Left renal pelvis (tissue), 4 donors: ENCODE measurements around the gene LAMB4. TPM values are rescaled to one million over a fixed set of nuclear protein-coding genes. Genes with fewer than 3 reads are reported as not detected.
A peak's percentile ranks its signal among the peaks of the same experiment; 100 is the strongest.

ENCODE experiments used
- DNase-seq, 4 donors: peaks; one replicate each; pipeline ENCODE4 v3.0.0-alpha.2; 2013; ENCODE audit warnings: low read depth in 4 of 4, low spot score in 3 of 4
- polyA plus RNA-seq, 4 donors: library from polyadenylated mRNA; unstranded; fragments of 120-200 nt; gene quantifications; one replicate each; pipeline ENCODE4 v1.2.1, GENCODE V29; 2013; ENCODE audit not compliant: insufficient read length in 4 of 4

LAMB4 gene
- polyA plus RNA-seq, 4 donors, result 2.4 to 5.0 (median 3.0) TPM

DNA sequence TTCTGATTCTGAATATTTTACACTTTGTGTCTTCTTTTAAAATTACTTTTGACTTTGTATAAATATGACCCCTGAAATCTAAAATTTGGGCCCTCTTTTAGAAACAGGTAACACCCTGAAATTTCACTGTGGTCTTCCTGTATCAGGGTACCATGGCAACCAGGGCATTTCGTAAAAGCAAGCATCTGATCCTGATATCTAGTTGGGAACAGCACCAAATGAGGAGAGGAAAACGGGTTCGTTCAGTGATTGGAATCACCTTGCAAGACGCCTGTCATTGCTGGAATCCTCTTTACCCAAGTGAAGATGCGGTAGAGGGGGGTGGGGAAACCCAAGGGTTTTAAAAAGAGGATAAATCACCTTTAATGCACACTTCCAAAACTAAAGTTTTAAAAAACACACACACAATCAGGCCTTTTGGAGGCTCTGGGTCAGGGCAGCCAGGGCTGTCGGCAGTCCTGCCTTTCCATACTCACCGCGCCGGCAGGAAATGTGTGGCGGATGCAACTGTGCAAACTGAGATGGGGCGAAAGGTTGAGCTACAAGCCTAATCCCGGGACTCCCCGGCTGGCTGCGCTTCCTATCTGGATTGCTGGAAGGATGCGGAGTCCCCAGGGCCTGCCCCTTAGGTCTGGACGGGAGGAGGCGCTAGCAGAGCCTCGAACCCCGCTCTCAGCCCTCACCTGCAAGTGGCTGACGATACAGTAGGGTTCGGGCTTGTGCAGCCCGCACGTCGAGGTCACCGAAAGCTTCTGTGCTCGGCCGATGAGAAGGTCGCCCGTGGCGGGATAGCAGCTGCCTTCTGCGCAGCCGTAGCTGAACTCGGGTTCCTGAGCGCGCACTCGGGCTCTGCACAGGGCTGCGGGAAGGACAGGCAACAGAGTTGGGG is 129.0 kb downstream of the LAMB4 start:
- no peak for DNase-seq

GRCh38 chr7:107999779-108000560 is 130.2 kb downstream of the LAMB4 start:
- DNase-seq, result no peak

DNA sequence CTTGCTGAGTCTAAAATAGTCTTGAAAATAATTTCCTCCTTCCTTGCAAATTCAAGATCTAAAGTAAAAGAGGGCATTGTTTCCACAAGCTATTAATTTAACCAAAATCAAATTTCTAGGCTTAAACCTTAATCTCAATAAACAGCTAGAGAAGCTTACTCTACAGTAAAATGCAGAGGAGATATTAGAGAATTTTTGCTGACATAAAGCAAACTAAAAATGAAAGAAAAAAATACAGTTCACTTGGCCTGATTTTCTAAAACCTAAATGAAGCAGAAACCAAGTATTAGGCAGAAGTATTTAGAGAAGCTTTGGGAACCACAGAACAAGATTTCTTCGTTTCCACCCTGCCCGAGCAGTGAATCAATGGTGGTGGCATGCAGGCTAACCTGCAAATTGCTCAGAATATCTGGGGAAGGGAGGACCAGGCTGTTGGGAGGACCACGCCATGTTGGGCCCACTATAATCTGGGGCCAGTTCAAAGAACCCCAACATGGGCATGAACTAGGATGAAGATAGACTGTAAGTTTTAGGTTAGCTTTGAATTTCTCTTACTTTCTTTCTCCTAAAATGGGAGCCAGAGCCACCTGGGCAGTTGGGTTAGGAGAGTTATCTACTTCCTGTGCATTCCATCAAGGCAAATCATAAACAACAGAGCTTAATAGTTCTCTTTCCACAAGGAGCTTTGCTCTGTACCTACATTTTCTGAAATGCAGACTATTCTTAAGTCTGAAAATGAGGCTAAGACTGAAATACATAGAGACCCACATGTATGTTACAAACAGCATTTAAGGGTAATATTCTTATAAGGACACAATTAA is 131.3 kb downstream of the LAMB4 start:
- DNase-seq, result no peak

DNA sequence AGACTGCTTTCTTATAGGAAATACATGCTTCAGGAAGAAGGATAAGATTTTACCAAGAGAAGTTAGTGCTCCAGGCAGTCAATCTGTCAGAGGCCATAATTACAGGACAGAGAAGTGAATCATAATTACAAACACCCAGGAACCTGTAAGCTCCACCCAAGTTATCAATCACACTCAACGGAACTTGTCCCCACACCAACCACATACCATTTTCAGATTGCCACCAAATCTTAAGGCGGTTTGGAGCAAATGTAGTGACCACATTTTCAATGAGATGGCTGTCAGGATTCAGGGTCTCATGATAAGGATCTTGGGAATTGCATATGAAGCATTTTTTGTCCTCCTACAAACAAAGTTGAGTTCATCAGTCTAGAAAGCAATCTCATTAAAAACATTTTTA is 132.0 kb downstream of the LAMB4 start:
- DNase-seq, result no peak

DNA sequence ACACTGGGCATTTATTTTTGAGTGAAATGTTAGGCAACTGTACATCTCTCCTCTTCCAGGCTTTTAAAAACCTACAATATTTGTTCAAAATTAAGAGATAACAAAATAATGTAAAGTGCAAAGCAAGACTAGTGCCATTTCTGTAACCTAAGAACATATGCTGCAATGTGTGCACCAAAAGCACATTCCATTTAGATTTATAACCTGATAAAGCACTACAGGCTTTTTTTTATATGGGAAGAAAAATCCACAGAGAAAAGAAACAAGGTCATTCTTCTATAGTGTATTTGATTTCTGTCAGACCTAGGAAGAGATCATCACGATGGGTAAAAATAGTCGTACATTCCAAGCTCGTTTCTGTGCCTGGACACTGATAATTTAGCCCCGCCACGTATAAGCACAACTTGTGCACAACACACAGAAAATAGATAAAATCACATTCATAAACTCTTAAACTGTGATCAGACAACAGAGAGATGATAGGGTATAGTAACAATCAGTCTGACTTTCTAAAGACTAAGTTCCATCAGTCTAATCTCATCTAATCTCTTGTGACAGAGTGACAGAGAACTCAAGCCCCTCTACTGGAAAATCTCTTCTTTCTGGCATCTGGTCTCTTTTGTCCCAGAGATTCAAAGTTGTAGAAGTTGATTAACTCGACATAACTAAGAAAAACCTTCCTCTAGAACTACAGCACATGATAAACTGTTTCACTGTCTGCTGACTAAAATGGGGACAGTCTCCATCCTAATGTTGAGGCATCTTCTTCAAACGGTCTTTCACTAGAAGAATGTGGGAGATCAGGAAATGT is 133.9 kb downstream of the LAMB4 start:
- DNase-seq, result no peak

- DNase-seq, result no peak
Observed at GRCh38 chr7:107995184-107996071, 134.7 kb downstream of the LAMB4 start.

DNA sequence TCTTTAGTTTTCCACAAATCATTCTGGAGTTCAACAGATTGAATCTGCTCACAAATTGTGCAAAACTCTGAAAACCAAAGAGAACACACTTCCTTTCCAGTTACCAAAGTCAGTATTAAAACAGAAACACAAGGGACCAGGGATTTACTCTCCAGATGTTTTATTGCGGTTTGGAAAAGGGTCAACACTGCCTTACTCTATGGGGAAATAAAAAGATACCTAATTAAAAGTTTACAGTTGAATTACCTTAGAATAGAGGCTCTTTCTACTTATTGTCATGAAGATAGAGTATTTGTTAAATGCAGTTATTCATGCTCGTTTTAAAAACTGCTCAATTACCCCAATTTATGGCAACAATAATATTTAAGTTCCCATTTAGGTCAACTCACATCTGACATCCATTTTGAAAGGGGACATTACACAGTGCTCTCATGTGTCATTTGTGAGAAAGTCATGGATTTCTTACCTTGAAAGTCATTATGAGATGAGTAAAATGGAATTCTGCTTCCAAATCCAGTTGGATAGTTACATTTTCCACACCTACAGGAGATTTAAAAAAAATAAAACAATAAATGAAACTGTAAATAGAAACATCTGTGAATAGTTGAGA is 135.6 kb downstream of the LAMB4 start:
- no peak for DNase-seq

GRCh38 chr7:107993891-107994291 is 136.3 kb downstream of the LAMB4 start:
- DNase-seq, result no peak

DNA sequence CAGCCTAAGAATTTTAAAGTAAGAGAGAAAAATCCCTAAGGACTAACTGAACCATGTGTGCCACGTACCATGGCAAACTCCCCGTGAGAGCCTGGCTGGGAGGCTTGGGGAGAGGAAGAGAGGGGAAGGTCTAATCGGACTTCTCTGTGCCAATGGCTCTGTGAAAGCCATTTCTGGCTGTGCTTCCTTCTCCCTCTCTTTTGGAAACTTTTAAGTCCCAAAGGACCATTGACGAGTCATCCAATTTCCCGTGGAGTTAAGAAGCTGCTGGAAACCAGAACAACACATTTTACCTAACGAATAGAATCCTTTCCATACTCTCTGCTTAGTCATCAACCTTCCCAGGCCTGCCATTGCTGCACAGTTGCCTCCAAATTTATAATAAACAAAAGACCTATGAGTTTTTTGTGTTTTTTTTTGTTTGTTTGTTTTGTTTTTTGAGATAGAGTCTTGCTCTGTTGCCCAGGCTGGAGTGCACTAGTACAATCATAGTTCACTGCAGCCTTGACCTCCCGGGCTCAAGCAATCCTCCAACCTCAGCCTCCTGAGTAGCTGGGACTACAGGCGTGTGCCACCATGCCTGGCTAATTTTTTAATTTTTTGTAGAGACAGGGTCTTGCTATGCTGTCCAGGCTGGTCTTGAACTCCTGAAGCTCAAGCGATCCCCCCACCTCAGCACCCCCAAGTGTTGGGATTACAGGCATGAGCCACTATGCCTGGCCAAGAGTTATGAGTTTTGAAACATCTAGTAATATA is 140.4 kb downstream of the LAMB4 start:
- no peak for DNase-seq

GRCh38 chr7:107982918-107983389 is 147.2 kb downstream of the LAMB4 start:
- peak in 3 of 4 donors; percentile 41 to 55 (median 48) for DNase-seq

DNA sequence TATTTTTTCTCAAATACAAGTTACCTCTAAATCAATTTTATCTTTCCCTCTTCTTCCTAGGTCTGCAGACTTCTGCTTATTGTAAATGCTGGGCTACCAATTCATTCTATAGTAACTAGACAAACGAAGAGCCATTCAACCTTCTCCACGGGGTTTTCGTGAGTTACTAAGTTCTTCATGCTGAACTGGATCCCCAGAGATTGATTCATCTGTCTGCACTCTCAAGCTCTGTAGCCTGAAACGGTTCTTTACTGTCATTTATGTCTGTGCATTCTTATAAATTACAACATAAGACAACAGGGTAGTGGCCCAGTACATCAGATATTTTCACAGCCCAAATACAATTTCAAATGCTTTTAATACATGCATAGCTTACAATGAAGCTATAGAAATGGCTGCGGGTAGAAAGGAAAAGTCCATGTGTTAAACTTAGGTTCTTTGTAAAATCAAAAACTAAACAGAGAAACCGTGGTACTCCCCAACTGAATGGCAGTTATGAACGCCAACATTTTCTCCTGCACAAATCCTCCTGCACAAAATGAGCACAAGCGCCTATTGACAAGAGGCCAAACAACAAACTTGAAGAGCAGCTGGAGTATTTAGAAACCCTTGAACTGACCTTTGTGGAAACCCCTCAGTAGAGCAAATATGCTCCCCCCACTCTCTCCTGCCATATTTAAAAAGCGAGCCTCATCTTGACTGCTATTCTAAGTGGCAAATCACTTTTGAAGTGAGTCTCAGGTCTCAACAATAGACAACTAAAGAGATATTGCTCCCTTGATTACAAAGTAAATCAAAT is 147.9 kb downstream of the LAMB4 start:
- DNase-seq, result no peak

GRCh38 chr7:107981466-107981865 is 148.7 kb downstream of the LAMB4 start:
- no peak for DNase-seq

DNA sequence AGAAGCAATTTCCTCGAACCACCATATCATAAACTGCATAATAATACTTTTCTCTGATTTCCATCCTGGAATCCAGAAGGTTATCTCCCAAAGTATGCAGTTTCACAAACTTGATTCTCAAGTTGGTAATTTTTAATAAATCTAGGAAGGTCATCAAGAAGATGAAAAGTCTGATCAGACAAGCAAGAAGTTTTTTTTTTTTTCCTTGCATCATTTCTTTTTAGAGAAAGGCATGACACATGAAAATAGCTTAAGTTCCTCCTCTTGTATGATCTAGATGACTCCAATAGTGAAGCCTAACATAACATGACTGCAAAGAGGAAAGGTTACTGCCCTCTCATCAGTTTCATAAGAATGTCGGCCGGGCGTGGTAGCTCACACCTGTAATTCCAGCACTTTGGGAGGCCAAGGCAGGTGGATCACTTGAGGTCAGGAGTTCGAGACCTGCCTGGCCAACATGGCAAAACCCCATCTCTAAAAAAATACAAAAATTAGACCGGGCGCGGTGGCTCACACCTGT is 149.4 kb downstream of the LAMB4 start:
- DNase-seq, result no peak

DNA sequence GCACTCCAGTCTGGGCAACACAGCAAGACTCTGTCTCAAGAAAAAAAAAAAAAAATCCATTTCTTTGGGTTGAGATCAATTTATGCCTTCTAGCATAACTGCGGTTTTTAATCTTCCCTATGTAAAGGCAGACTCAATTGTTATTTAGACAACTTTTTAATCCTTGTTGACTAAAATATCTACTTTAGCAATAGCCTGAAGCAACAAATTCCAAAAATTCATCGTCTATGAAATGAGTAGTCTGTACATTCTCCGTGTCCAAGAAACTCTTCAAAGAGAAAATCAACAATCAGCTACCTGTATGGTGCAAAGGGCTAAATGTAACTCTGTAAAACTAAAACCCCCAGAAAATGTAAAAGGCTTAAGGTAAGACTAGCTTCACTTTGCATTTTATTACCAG is 150.0 kb downstream of the LAMB4 start:
- no peak for DNase-seq

DNA sequence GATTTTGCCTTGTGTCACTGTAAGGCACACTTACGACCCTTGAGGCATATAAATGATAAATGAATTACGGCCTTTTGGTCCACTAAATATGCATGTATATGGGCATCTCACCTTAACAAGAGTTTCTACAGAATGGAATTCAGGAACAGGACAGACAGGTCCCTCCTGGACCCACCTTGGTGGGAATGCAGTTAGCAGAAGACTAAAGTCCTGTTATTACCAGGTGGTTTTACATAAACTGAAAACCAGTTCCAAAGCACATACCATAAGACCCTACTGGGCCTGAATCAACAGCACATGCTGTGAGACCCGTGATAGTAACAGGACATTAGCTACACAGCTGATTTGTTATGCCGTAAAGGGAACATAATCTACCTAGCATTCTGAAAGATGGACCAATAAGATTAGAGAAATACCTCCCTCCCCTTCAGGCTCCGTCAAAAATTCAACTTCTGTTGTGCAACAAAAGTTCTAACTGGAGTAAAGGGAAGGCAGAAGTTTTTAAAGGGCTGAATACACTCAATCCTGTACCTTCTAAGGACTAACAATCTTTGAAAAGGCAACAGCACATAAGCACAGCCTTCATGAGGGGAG is 151.2 kb downstream of the LAMB4 start:
- no peak for DNase-seq

DNA sequence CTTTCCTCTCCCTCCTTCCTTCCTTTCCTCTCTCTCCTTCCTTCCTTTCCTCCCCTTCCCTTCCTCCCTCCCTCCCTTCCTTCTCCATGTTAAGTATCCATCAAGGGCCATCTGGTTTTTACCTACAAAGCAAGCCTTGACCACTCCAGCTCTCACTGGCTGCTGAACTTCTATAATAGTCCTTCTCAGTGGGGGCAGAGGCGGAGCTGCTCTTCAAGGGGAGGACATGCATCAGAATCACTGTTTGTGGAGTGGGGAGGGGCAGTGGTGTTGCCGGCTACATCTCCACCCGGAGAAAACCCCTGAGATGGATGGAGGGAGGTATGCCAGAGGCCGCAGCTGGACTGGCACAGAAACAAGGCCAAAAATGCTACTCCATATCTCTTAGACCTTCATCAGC is 153.1 kb downstream of the LAMB4 start:
- no peak for DNase-seq
